HG03135 (cell line): ENCODE measurements around the gene NCOA3.

Source experiments
- ATAC-seq: cut with Tn5 transposase; IDR thresholded peaks from one replicate; pipeline ENCODE4 v1.9.1; 2021; ENCODE audit warnings: mild to moderate bottlenecking, moderate library complexity; ENCODE audit not compliant: unreplicated experiment

The NCOA3 gene

DNA sequence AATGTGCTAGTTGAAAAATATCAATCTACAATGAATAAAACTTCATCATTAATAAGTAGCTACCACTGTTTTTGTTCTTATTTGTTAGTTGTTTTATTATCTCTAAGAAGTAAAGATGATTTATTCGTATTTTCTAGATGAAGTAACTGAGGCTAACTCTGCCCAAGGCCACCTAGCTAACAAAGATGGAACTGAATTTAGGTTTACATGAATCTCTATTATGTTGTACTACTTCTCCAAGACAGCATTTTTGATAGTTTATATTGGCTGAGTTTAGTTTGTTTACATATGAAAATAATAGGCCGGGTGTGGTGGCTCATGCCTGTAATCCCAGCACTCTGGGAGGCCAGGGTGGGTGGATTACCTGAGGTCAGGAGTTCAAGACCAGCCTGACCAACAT is 121.5 kb downstream of the NCOA3 start:
- no peak for ATAC-seq

DNA sequence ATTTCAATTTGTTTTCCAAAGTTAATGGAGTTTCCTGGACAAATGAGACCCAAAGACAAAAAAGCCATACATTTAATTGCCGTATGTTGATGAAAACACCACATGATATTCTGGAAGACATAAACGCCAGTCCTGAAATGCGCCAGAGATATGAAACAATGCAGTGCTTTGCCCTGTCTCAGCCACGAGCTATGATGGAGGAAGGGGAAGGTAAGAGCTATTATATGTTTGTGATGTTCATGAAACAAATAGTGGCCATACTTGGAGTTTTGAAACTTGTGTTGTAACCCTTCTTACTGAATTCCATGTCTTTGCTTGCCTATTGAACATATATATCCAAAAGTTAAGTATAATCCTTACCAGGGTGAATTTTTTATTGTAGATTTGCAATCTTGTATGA is 125.9 kb downstream of the NCOA3 start:
- ATAC-seq: no peak

DNA sequence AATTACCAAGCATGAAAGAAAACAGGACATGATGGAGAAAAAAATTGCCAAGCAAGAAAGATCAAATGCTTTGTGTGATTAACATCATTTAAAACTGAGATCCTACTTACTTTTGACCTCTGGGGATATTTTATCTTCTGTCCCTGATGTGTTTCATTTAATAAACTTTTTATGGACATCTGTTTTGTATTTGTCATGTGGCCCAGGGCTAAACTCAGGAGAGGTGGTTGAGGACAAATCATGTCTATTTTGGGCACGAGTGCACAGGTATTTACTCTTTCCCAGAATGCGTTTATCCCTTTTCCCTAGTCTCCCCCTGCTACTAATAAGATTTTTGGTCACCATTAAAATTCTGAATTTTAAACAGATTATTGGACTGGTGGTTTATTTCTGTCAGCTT is 128.2 kb downstream of the NCOA3 start:
- ATAC-seq: no peak

DNA sequence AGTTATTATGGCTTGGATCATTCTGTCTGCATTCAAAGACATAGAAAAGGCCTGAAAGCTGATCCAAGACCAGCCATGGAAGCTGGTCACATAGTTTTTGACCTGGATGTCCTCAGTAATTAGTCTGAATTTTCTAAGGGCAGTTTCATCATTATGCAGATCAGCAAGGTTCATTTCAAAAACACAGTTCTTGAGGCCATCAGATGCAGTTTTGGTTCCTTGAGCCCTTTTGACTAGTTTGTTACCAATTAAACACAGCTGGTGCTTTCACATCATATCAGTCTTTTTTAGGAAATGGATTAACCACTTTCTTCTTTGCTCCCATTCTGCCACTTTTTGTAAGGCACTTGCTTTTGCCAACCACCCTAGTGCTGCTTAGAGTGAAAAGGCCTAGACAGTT is 129.4 kb downstream of the NCOA3 start:
- ATAC-seq: no peak

DNA sequence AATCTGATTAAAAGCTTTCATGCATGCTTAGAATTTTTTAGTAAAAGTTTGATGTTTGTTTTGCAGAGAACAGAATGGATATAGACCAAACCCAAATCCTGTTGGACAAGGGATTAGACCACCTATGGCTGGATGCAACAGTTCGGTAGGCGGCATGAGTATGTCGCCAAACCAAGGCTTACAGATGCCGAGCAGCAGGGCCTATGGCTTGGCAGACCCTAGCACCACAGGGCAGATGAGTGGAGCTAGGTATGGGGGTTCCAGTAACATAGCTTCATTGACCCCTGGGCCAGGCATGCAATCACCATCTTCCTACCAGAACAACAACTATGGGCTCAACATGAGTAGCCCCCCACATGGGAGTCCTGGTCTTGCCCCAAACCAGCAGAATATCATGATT is 133.6 kb downstream of the NCOA3 start:
- ATAC-seq: no peak

DNA sequence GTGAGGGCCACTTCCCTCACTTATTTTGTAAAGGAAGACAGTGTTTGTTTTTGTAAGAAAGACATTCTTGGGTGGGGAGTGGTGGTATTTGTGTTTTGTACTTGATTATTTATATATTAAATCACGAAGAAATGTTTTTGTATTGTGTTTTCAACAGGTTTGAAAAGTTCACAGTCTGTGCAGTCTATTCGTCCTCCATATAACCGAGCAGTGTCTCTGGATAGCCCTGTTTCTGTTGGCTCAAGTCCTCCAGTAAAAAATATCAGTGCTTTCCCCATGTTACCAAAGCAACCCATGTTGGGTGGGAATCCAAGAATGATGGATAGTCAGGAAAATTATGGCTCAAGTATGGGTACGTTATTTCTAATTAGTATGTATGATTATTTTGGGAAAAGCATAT is 137.2 kb downstream of the NCOA3 start:
- ATAC-seq: no peak

DNA sequence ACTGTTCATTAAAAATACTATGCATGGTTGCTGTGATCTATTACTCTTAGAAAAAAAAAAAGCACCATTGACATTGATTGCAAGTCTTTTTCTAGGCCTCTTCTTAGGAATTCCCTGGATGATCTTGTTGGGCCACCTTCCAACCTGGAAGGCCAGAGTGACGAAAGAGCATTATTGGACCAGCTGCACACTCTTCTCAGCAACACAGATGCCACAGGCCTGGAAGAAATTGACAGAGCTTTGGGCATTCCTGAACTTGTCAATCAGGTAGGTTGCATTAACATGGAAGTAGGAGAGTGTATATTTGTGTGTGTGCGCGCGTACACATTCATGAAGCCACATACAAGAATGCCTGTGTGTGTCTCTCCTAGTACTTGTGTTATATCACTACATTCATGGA is 140.4 kb downstream of the NCOA3 start:
- ATAC-seq: no peak

DNA sequence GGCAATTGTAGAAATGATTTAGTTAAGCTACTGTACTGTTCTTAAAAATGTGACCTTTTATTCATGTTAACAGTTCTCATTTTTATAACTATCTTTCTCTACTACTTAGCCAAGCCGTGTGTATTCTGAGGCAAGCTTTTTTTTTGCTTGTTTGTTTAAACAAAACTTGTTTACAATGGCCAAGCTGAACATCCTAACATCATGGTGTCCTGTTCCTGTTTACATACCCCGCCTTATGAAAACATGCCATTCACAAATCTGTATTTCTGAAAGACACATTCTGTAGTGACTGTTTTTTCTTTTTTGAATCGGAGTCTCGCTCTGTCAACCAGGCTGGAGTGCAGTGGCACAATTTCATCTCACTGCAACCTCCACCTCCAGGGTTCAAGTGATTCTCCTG is 140.9 kb downstream of the NCOA3 start:
- no peak for ATAC-seq

DNA sequence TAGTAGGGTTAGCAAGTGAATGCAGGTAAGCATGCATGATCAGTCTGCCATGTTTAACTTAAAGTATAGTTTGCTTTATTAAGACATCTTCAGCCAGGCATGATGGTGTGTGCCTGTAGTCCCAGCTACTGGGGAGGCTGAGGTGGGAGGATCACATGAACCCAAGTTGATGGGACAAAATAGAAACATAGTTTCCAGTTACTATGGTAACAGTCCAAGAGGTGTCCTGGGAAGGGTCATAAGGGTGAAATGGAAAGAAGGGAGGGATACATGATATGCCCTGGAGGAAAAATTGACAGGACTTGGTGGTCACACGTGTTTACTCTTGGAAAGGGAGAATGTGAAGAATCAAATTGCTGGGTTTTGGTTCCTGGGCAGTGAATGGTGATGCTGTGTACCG is 143.9 kb downstream of the NCOA3 start:
- ATAC-seq: no peak

DNA sequence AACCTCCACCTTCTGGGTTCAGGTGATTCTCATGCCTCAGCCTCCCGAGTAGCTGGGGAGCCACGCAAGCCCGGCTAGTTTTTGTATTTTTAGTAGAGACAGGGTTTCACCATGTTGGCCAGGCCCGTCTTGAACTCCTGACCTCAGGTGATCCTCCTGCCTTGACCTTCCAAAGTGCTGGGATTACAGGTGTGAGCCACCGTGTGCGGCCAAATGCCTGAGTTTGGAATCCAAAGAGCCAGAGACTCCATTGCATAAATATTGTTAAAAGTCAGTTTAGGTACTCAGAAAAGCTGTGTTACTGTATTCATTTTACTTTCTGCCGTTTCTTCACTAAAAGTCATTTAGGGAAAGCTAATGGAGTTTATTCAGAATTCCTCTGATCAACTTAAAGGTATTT is 146.3 kb downstream of the NCOA3 start:
- no peak for ATAC-seq

DNA sequence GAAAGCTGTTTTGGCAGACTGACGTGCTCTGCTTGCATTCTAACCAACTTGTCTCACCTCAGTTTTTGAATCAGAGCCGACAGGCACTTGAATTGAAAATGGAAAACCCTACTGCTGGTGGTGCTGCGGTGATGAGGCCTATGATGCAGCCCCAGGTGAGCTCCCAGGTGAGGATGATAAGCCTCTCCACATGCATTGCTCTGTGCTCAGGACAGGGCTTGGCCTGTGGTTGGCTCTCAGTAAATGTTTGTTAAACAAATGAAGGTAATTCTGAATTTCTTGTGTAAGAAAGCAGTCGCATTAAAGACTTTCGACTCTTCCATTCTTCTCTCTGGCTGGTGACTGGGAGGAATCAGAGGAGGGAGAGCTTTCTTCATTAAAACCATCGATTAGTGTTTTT is 147.3 kb downstream of the NCOA3 start:
- ATAC-seq: no peak

DNA sequence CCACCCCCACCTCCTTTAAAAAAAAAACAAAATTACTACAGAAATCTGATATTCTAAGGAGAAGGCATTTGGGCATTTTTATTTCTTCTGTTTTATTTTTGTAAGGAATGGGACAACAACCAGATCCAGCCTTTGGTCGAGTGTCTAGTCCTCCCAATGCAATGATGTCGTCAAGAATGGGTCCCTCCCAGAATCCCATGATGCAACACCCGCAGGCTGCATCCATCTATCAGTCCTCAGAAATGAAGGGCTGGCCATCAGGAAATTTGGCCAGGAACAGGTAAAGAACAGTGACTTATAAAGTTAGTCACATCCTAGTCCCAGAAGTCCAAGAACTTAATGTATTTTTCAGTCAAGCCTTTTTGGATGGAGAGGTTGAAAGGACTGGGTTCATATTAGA is 150.6 kb downstream of the NCOA3 start:
- ATAC-seq: no peak

DNA sequence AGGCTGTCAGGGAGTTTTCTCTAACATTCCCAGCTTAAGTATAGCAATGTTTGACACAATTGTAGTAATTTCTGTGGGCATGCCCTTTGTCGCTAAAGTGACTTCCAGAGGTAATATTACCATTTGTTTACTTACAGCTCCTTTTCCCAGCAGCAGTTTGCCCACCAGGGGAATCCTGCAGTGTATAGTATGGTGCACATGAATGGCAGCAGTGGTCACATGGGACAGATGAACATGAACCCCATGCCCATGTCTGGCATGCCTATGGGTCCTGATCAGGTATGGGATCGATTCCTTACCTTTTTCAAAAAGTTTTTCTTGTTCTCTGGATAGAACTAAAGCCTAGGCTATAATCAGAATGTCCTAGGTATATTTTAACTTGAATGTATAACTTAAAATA is 151.1 kb downstream of the NCOA3 start:
- ATAC-seq: no peak

DNA sequence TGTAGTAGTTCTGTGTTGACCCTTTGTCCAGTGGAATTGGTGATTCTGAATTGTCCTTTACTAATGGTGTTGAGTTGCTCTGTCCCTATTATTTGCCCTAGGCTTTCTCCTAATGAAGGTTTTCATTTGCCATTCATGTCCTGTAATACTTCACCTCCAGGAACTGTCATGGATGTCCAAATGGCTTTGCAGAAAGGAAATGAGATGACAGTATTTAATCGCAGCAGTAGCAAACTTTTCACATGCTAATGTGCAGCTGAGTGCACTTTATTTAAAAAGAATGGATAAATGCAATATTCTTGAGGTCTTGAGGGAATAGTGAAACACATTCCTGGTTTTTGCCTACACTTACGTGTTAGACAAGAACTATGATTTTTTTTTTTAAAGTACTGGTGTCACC is 152.2 kb downstream of the NCOA3 start:
- no peak for ATAC-seq

DNA sequence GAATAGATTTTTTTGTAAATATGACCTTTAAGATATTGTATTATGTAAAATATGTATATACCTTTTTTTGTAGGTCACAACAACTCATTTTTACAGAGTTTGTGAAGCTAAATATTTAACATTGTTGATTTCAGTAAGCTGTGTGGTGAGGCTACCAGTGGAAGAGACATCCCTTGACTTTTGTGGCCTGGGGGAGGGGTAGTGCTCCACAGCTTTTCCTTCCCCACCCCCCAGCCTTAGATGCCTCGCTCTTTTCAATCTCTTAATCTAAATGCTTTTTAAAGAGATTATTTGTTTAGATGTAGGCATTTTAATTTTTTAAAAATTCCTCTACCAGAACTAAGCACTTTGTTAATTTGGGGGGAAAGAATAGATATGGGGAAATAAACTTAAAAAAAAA is 152.7 kb downstream of the NCOA3 start:
- no peak for ATAC-seq

DNA sequence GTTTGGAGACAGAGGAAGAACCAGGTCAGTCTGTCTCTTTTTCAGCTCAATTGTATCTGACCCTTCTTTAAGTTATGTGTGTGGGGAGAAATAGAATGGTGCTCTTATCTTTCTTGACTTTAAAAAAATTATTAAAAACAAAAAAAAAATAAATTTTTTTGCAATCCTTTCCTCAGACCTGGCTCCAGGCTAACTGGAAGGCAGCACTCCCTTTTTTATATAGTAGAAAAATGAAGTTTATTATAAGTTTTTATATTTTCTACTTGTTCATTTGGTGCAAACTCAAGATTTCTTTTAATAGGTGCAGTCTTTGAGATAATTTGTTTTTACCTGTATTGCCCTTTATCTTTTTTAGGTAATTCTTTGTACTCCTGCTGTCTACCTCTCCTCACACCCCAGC is 153.9 kb downstream of the NCOA3 start:
- no peak for ATAC-seq

DNA sequence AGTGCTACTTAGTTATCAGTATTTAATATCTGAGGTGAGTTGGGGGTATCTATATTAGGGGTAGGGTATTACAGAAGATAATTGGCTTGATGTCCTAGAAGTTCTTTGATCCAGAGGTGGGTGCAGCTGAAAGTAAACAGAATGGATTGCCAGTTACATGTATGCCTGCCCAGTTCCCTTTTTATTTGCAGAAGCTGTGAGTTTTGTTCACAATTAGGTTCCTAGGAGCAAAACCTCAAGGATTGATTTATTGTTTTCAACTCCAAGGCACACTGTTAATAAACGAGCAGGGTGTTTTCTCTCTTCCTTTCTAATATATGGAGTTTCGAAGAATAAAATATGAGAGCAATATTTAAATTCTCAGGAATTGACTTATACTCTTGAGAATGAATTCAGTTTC is 154.6 kb downstream of the NCOA3 start:
- no peak for ATAC-seq

DNA sequence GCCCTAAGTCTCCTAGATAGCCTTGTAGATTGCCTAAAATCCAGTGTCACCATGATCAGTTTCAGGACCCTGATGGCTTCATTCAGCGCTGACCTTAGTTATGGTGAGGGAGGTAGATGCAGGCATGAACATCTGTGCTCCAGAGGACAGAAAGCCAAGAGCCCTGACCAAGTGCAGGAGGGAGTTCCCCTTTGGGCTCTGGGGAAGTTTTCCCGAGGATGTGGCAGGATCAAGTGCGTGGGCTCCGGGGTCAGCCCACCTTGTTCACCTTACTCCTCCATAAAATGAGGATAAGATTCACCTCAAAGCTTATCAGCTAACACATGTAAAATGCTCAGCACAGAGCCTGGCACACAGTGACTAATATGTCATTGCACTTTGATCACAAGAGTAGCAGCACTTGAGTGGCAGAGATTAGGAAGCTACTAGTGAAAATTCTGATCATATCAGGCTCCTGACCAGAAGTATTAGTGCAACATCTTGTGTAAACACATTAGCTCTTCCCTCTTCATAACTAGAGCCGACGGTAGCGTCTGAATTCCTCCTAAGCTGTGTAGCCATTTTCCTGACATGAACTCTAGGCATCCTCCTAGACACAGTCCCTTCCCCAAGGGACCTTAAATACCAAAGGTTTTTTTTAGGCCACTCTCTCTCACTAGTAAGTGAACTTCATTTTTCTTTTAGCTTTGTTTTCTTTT is 158.4 kb downstream of the NCOA3 start:
- ATAC-seq: no peak

DNA sequence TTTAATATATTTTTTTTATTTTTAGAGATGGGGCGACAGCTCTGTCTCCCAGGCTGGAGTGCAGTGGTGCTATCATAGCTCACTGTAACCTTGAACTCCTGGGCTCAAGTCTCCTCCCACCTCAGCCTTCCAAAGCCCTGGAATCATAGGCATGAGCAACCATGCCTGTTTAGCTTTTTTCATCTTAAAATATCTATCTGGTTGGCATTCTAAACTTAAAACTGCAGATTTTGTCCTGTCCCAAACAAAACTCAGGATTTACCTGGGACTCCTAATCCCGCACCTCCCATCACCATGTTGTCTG is 158.9 kb downstream of the NCOA3 start:
- no peak for ATAC-seq

DNA sequence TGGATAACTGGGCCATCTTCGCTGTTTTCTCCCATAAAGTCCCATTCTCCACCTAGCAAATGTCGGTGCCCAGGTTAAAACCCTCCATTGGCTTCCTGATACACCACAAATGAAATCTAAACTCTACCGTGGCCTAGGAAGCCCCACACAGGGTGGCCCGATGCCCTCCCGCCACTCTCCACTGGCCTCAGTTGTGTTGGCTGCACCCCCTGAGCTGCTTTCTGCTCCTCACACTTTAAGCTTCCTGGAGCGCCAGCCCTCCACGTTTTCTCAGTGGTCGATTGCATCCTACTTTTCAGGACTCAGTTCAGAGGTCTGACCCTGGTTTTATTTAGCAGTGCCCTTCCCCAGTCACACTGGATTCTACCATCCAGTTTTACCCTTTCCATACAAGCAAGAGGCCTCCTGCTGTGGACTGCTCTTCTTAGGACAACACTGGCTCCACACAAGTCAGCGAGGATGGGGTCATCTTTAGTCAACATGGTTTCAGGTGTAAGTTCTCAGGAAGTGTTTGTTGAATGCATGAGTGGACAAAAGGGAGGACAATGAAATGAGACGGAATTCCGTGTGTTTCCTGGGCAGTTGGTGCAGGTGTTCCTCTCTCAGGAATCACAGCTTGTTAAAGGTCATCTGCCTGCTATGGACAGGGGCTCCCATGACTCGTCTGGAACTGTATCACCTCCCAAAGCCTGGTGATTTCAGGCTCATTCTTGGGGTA is 159.5 kb downstream of the NCOA3 start:
- ATAC-seq: no peak

DNA sequence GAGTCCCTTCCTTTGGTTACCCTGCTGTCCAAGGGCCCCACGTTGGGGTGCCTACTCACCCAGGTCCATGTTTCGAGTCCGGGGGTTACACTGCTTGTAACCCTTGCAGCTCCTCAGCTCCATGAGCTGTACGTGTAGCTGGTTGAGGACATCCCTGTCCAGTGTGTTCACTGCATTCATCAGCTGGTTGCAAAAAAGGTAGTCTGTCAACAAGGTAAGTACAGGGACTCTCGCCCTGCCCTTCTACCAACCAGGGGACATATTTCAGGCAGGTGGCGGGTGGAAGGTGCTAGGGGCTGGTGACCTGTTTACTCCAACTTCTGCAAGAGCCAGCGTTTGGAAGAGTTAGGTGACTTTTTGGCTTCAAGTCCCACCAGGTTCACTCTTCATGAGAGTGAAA is 160.0 kb downstream of the NCOA3 start:
- ATAC-seq: no peak

DNA sequence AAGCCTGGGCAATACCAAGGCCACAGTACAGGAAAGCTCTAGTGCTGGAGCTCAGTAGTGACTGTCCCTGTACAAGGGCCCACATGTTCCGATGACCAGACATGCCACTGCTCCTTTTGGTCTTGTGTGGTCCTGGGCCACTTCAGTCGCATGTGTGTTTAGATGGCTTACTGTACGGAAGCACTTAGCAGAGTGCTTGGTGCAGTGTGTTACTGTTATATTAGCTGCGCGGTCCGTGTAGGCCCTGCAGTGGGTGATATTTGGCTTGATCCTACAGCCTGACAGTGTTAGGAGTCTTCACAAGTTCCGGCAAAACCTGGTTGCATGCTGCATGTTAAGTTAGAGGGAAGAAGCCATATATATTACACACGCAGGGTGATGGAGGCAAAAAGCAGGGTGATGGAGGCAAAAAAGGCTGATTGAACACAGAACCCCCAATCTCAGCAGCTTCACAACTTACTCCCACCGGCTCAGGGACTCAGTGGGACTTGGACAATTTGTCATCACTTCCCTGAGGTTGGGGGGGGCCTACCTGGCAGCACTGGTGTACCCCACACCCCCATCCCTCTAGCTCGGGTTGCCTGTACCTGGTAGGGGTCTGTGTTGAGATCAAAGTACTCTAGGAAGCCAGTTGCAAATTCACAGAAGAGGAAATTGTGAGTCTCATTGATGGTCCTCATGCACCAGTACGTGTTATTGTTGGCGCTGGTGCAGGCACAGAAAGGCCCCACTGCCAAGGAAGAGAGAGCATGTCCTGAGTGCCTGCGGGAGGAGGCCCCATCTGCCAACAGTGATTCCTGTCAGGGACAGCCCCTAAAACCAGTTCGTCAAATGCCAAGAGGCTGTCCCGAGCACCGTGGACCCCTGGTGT is 161.0 kb downstream of the NCOA3 start:
- ATAC-seq: no peak
